COLO668 (cell line): ENCODE data around the gene PRKG1.

ENCODE experiments used
- DNase-seq: peaks from one replicate; lab custom pipeline; 2025; ENCODE audit not compliant: unreplicated experiment; lab: John Stamatoyannopoulos, UW

Gene PRKG1

DNA sequence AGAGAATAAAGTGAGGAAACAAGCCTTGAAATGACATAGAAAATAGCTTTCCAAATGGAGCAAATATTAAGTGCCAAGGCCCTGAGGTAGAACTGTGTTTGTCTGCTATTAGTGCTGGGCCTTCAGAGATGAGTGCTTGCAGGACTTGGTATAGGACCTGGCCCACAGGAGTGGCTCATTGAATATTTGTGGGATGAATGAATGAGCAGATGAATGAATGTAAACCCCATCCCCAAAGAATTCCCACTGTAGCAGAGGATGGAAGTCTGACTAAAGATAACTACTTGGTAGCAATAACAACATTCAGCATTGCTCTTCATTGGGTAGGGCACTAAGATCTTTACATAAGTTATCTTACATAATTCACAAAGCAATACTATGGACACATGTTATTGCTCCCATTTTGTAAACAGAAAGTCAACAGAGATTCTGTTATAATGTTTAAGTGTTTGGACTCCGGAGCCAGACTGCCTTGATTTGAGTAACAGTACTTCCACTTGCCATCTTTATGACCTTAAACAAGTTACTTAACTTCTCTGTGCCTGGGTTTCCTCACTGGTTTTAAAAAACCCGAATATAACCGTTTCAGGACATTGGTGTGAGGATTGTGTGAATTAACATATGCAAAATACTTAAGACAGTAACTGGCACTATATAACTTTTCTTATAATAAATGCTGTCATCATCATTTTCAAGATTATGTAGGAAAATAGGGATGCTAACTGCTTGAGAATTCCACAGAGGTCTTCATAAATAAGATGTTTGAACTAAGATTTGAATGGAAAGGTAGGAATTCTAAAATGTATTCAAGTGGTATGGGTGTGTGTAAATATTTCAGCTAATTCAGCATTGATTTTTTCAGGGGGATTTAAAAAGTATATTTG is 141.9 kb downstream of the PRKG1 start:
- no peak for DNase-seq

- DNase-seq: no peak
Observed at GRCh38 chr10:51217505-51217904, 143.2 kb downstream of the PRKG1 start.

DNA sequence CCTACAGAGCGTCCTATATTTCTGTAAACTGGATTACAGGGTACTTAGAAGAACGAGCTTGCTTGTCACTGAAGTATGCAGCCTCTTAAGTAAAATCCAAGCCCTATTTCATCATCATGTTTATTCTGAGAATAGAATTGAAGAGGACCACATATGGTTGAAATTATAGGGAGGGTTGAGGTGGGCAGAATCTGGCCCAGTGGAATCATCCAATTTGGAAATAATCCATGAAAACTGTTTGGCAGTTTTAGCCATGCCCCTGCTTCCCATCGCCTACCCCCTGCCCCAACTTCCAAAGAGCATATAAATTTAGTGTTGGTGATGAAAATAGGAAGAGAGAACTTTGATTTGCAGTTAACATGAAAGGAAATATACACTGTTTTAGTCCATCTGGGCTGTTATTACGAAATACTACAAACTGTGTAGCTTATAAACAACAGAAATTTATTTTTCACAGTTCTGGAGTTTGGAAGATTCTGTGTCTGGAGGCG is 150.4 kb downstream of the PRKG1 start:
- no peak for DNase-seq

GRCh38 chr10:51227897-51228713 is 153.8 kb downstream of the PRKG1 start:
- DNase-seq: no peak

GRCh38 chr10:51228714-51229100 is 154.4 kb downstream of the PRKG1 start:
- DNase-seq: no peak

DNA sequence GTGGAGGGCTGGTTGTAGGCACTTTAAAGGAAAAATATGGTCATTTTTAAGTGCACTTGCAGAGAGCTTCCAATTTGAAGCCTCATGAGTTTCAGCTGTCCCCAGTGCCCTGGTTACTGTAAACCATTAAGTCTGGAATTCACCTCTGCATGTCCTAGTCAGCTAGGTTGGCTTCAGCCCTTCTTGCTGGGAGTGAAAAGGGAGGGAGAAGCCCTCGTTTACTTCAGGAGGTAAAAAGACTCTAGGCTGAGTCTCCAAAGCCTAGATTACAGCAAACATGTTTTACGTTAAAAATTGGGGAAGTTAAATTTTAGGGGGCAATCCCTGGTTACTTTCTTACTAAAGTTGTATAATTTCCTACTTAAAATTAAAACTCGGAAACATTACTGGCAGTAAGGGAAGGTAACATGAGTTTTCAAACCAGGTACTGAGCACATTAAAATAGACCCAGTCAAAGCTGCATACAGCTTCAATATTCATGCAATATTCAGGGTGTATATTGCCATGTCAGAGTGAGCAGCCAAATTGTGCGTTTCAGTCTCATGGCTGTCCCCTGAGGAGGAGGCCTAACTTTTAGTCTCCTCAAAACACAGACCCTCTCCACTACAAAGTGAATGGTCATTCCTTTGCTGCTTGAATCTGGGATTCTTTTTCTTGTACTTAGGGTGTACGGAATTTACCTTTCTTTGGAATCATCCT is 156.7 kb downstream of the PRKG1 start:
- DNase-seq: no peak

- DNase-seq: no peak
Observed at GRCh38 chr10:51231754-51232153, 157.5 kb downstream of the PRKG1 start.

- no peak for DNase-seq
Observed at GRCh38 chr10:51233337-51234100, 159.2 kb downstream of the PRKG1 start.

DNA sequence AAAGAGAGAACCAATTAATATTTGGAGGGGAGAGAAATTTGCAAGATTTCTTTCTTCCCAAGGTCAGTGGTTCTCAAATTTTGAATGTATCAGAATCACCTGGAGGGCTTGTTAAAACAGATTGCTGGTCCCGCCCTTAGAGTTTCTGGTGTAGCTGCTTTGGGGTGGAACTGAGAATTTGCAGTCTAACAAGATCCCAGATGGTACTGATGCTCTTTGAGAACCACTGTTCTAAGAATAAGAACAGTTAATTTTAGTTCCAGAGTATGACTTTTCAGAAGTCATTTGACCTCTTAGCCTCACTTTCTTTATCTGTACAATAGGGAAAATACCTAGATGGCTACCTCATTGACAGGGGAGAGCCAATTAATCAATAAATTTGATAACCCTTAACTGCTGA is 161.6 kb downstream of the PRKG1 start:
- no peak for DNase-seq

GRCh38 chr10:51239006-51239405 is 164.7 kb downstream of the PRKG1 start:
- no peak for DNase-seq

DNA sequence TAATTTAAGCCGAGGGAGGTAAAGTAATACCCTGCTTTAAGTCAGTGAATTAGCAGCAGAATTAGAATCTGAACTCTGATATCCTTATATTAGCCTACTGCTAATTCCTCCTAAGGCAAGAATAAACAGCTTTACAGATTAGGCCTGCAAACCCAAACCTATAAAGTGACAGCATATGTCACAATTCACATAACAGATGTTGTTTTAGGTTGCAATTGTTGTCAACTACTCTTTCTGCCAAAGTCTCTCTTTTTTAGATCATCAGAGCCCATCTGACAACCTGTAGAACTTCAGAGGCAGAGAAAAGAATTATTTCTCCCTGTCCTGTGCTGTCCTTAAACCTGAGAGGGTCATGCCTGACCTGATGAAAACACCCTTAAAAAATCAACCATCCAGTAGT is 167.2 kb downstream of the PRKG1 start:
- no peak for DNase-seq

GRCh38 chr10:51242393-51242792 is 168.1 kb downstream of the PRKG1 start:
- DNase-seq: no peak

DNA sequence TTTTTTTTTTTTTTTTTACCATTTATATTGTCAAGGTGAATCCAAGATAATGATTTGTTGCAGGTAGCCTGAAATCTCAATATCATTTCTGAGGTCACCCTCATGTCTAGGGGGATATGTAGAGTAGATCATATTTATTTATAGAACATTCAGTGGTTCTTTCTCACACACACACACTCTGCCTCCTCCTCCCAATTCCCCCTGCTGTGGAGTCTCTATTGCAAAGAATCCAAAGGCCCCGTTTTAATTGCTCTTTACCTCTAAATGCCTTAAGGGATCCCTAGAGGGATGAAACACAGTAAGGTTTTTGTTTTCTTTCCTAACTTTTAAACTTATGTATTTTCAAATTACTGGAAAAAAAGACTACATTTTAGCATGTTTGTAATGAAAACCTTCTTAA is 170.0 kb downstream of the PRKG1 start:
- no peak for DNase-seq

GRCh38 chr10:51244748-51245490 is 170.6 kb downstream of the PRKG1 start:
- no peak for DNase-seq

GRCh38 chr10:51246156-51246555 is 171.9 kb downstream of the PRKG1 start:
- DNase-seq: no peak

GRCh38 chr10:51250278-51250920 is 176.1 kb downstream of the PRKG1 start:
- DNase-seq: no peak

GRCh38 chr10:51251110-51251509 is 176.8 kb downstream of the PRKG1 start:
- DNase-seq: no peak

DNA sequence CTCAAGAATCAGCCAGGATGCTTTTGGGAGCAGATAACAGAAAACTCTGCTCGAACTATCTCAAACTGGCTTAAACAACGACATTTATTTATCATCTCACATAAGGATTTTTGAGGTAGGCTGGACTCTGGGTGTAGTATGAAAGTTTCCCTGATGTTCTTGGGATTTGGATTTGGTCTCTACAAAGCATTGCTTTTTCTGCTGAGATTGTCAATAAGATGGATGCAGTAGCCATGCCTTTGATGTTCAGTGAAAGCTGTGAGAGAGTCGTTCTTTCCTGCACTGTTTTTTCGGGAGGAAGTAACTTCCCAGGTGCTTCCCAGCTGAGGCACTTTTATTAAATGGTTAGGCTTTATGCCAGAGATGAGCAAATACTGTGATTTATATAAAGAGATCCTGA is 181.1 kb downstream of the PRKG1 start:
- no peak for DNase-seq

GRCh38 chr10:51257511-51258248 is 183.4 kb downstream of the PRKG1 start:
- DNase-seq: no peak
